Prostate gland (tissue), 2 donors: Measurements from ENCODE around the gene ZBTB47. TPM values are rescaled to one million over a fixed set of nuclear protein-coding genes. Genes with fewer than 3 reads are reported as not detected.

Source experiments
- DNase-seq: peaks from one replicate; pipeline ENCODE4 v3.0.0-alpha.2; 2019; ENCODE audit warnings: low spot score
- H3K27ac ChIP-seq, 2 donors: fragments of 200-600 bp; sonication (generic); 2 replicates each; pipeline ENCODE4 v1.5.1; 2017 to 2019
- H3K27me3 ChIP-seq: fragments of 200-600 bp; sonication (generic); replicated peaks from 2 replicates; pipeline ENCODE4 v1.5.1; 2019; ENCODE audit not compliant: insufficient read depth
- H3K36me3 ChIP-seq, 2 donors: fragments of 200-600 bp; sonication (generic); 1 replicate in 1 of 2; 2 replicates in 1 of 2; pipeline versions ENCODE4 v1.5.1 to v1.8.1; 2017 to 2019
- H3K4me1 ChIP-seq: fragments of 200-600 bp; sonication (generic); replicated peaks from 2 replicates; pipeline ENCODE4 v1.5.1; 2019
- H3K4me3 ChIP-seq, 2 donors: fragments of 200-600 bp; sonication (generic); 2 replicates each; pipeline ENCODE4 v1.5.1; 2017 to 2019
- H3K9me3 ChIP-seq: fragments of 200-600 bp; sonication (generic); 2 replicates; pipeline ENCODE4 v1.5.1; 2017
- CTCF ChIP-seq, 4 experiments: fragments of 200-600 bp in 2 of 4; fragments of 450-650 bp in 2 of 4; sonication (generic) in 2 of 4; IDR thresholded peaks; 1 replicate in 3 of 4; 2 replicates in 1 of 4; pipeline ENCODE4 v1.5.1; 2016 to 2019; ENCODE audit warnings: antibody characterized with exemption in 4 of 4, mild to moderate bottlenecking in 2 of 4, moderate library complexity in 2 of 4
- POLR2A ChIP-seq: fragments of 450-650 bp; IDR thresholded peaks from one replicate; pipeline ENCODE4 v1.6.1; 2016; ENCODE audit warnings: antibody characterized with exemption, mild to moderate bottlenecking
- POLR2AphosphoS5 ChIP-seq: sonication (generic); formaldehyde crosslinking; IDR thresholded peaks from one replicate; pipeline ENCODE4 v1.6.1; 2017; ENCODE audit warnings: antibody characterized with exemption
- WGBS: methylation state at CpG from one replicate; pipeline ENCODE4 v1.1.5; 2018; 5-methylcytosine and 5-hydroxymethylcytosine counted together
- intact Hi-C: fragments of 100-400 bp; cut with DNase I; formaldehyde crosslinking; loops from one replicate; pipeline ENCODE4 v1.14.2; 2022
- total RNA-seq, 2 donors: library from RNA; depleted of rRNA; stranded (reverse); fragments of >200 nt; gene quantifications; one replicate each; pipeline ENCODE4 v1.1.0, GENCODE V29; 2016

ZBTB47 gene
- total RNA-seq, 2 donors from 2014 or later, result 22.1 to 38.0 TPM

GRCh38 chr3:42640771-42641370 is 12.6 kb upstream of the ZBTB47 start:
- DNase-seq, result no peak
- no peak for TF ChIP-seq POLR2A
- TF ChIP-seq POLR2AphosphoS5, result no peak
- Histone ChIP-seq H3K36me3 (peaks cover 0 to 7% of the 10 kb centered on the region in 2 donors), H3K27ac (no peak overlapping the region), H3K4me1 (no peaks in the 10 kb centered on the region), H3K4me3 (no peak overlapping the region), H3K27me3 (no peaks in the 10 kb centered on the region), H3K9me3 (no peaks in the 10 kb centered on the region)
- intact Hi-C loops, result no loop called here
- WGBS, result 89% methylated on average over 6 of the region's 6 CpGs

- Histone ChIP-seq H3K4me3 (no peak overlapping the region), H3K27me3 (no peaks in the 10 kb centered on the region), H3K4me1 (no peaks in the 10 kb centered on the region), H3K27ac (no peak overlapping the region), H3K36me3 (no peaks in the 10 kb centered on the region), H3K9me3 (no peaks in the 10 kb centered on the region)
- 83% methylated on average over 5 of the region's 5 CpGs for WGBS
- TF ChIP-seq POLR2AphosphoS5 (no peak), POLR2A (no peak), CTCF (IDR thresholded peaks at IDR 0.05) (no peak)
- intact Hi-C loops, result no loop called here
- no peak for DNase-seq
These were observed 5.6 kb upstream of the ZBTB47 start for GRCh38 chr3:42647821-42648459.

- no peaks in the 10 kb centered on the region for H3K36me3 ChIP-seq
- H3K4me3 ChIP-seq, result no peak overlapping the region
- H3K4me1 ChIP-seq, result no peaks in the 10 kb centered on the region
- H3K27ac ChIP-seq, result no peak overlapping the region
- TF ChIP-seq POLR2A (no peak), POLR2AphosphoS5 (no peak), CTCF (IDR thresholded peaks at IDR 0.05) (no peak)
- intact Hi-C loops, result no loop called here
- H3K9me3 ChIP-seq, result no peaks in the 10 kb centered on the region
- no peaks in the 10 kb centered on the region for H3K27me3 ChIP-seq
- no peak for DNase-seq
- WGBS, result 75% methylated on average over 2 of the region's 2 CpGs
These were observed 4.5 kb upstream of the ZBTB47 start for GRCh38 chr3:42649006-42649405.

GRCh38 chr3:42649783-42650182 is 3.7 kb upstream of the ZBTB47 start:
- 80% methylated on average over 4 of the region's 4 CpGs for WGBS
- intact Hi-C loops, result no loop called here
- H3K36me3 ChIP-seq, result no peaks in the 10 kb centered on the region

More at GRCh38 chr3:42649783-42650182, 3.7 kb upstream of the ZBTB47 start:
- no peaks in the 10 kb centered on the region for H3K9me3 ChIP-seq
- H3K27ac ChIP-seq, result no peak overlapping the region
- H3K27me3 ChIP-seq, result no peaks in the 10 kb centered on the region
- TF ChIP-seq POLR2AphosphoS5 (no peak), CTCF (IDR thresholded peaks at IDR 0.05) (no peak), POLR2A (no peak)
- no peak for DNase-seq
- H3K4me3 ChIP-seq, result no peak overlapping the region
- H3K4me1 ChIP-seq, result no peaks in the 10 kb centered on the region
